PC-3 (cell line): ENCODE data around the gene RAB4B.

ENCODE experiments used
- CTCF ChIP-seq: fragments of 300-600 bp; sonication (generic); conservative IDR thresholded peaks from 2 replicates; pipeline ENCODE4 v1.5.1; 2017; ENCODE audit warnings: antibody characterized with exemption, low read depth, mild to moderate bottlenecking, low read length
- EZH2 ChIP-seq: fragments of 300-600 bp; sonication (generic); IDR thresholded peaks from one replicate; pipeline ENCODE4 v1.6.1; 2017; ENCODE audit warnings: antibody characterized with exemption, mild to moderate bottlenecking, low read length; ENCODE audit not compliant: unreplicated experiment
- EZH2phosphoT487 ChIP-seq: fragments of 300-600 bp; sonication (generic); IDR thresholded peaks from 2 replicates; pipeline ENCODE4 v1.6.1; 2018; ENCODE audit warnings: mild to moderate bottlenecking, antibody characterized with exemption, low read length, borderline replicate concordance

GRCh38 chr19:40754611-40755247 is 23.3 kb upstream of the RAB4B start:
- TF ChIP-seq CTCF (no peak), EZH2phosphoT487 (no peak), EZH2 (no peak)
